MCF 10A (cell line): Measurements from ENCODE around the gene NCEH1. TPM values are rescaled to one million over a fixed set of nuclear protein-coding genes. Genes with fewer than 3 reads are reported as not detected.

Experiments
- BruUV-seq: library from RNA; stranded (reverse); fragments of 400-500 nt; replicated peaks from 2 replicates; lab custom pipeline; 2021; lab: Mats Ljungman, UMichigan
- CTCF ChIA-PET: fragments of 300-600 bp; sonication (Branson Sonifier 250); formaldehyde crosslinking; extraction: SDS; loops from one replicate; lab custom pipeline; 2021; ENCODE audit warnings: antibody characterized with exemption, inconsistent platforms; lab: Yijun Ruan, JAX
- POLR2A ChIA-PET: fragments of 300-600, 350-650 bp; sonication (Branson Sonifier 250); formaldehyde crosslinking; extraction: SDS; loops from one replicate; lab custom pipeline; 2020; ENCODE audit warnings: antibody characterized with exemption, inconsistent platforms; lab: Yijun Ruan, JAX
- DNase-seq: peaks from one replicate; pipeline ENCODE4 v3.0.0-alpha.2; 2018; ENCODE audit not compliant: unreplicated experiment
- H3K27ac Mint-ChIP-seq: one replicate; pipeline ENCODE4 v1.8.0; 2022; ENCODE audit warnings: mild to moderate bottlenecking, low read depth, mixed read lengths; ENCODE audit not compliant: unreplicated experiment
- H3K27me3 Mint-ChIP-seq: one replicate; pipeline ENCODE4 v1.8.0; 2022; ENCODE audit warnings: mixed read lengths; ENCODE audit not compliant: insufficient read depth, unreplicated experiment
- H3K36me3 Mint-ChIP-seq: one replicate; pipeline ENCODE4 v1.8.0; 2022; ENCODE audit warnings: mild to moderate bottlenecking, moderate library complexity, mixed read lengths; ENCODE audit not compliant: insufficient read depth, unreplicated experiment
- H3K4me1 Mint-ChIP-seq: one replicate; pipeline ENCODE4 v1.8.0; 2022; ENCODE audit warnings: mixed read lengths; ENCODE audit not compliant: insufficient read depth, unreplicated experiment
- H3K4me3 Mint-ChIP-seq: one replicate; pipeline ENCODE4 v1.8.0; 2022; ENCODE audit warnings: mild to moderate bottlenecking, moderate library complexity, mixed read lengths; ENCODE audit not compliant: unreplicated experiment
- H3K9me3 Mint-ChIP-seq: one replicate; pipeline ENCODE4 v1.8.0; 2022; ENCODE audit warnings: mixed read lengths; ENCODE audit not compliant: unreplicated experiment
- CTCF ChIP-seq: fragments of 200-600 bp; IDR thresholded peaks from one replicate; pipeline ENCODE4 v1.8.0; 2022; ENCODE audit warnings: antibody characterized with exemption, mild to moderate bottlenecking; ENCODE audit not compliant: unreplicated experiment
- intact Hi-C: fragments of 100-400 bp; cut with micrococcal nuclease; formaldehyde crosslinking; loops from 2 replicates; pipeline ENCODE4 v1.14.1; 2022
- total RNA-seq: library from RNA; stranded (reverse); gene quantifications from 2 replicates; pipeline ENCODE4 v1.2.3, GENCODE V29; 2022

The NCEH1 gene
- total RNA-seq, 1 experiment from 2014 or later = 28.8 TPM

- DNase-seq = no peak
- TF ChIP-seq CTCF = no peak
- Mint-ChIP-seq H3K4me1 (peaks cover 5% of the 10 kb centered on the region), H3K36me3 (peaks cover 7% of the 10 kb centered on the region), H3K27ac (no peak overlapping the region), H3K4me3 (no peak overlapping the region), H3K9me3 (no peaks in the 10 kb centered on the region), H3K27me3 (no peaks in the 10 kb centered on the region)
- BruUV-seq = no TSS peak
- intact Hi-C loops = no loop called here
- CTCF ChIA-PET = interaction anchor here (0.6 to 2.2 kb wide), 7 partner anchors 8 to 28 kb away, joined by 3 to 10 read pairs (median 4); partner anchors contain the start of gene NCEH1
- POLR2A ChIA-PET = interaction anchor here (1.4 to 2.3 kb wide), 2 partner anchors 9 to 16 kb away, joined by 4 to 10 read pairs; partner anchors contain the start of gene NCEH1
Observed at GRCh38 chr3:172700936-172701455, 9.9 kb downstream of the NCEH1 start.

- no peak for DNase-seq
- ChIA-PET POLR2A (interaction anchor here (1.4 to 2.3 kb wide), 2 partner anchors 10 to 15 kb away, joined by 4 to 10 read pairs; partner anchors contain the start of gene NCEH1), CTCF (interaction anchor here (0.6 to 2.2 kb wide), 7 partner anchors 9 to 34 kb away, joined by 3 to 9 read pairs (median 4); partner anchors contain the start of gene NCEH1)
- H3K36me3 Mint-ChIP-seq = peaks cover 7% of the 10 kb centered on the region
- H3K4me1 Mint-ChIP-seq = peaks cover 5% of the 10 kb centered on the region
- no peak overlapping the region for H3K27ac Mint-ChIP-seq
- no TSS peak for BruUV-seq
- no peaks in the 10 kb centered on the region for H3K27me3 Mint-ChIP-seq
- intact Hi-C loops = no loop called here
- H3K9me3 Mint-ChIP-seq = no peaks in the 10 kb centered on the region
- no peak overlapping the region for H3K4me3 Mint-ChIP-seq
- no peak for TF ChIP-seq CTCF
Observed at GRCh38 chr3:172700256-172700655, 10.6 kb downstream of the NCEH1 start.

- Mint-ChIP-seq H3K4me3 (no peak overlapping the region), H3K36me3 (peaks cover 7% of the 10 kb centered on the region), H3K4me1 (peaks cover 5% of the 10 kb centered on the region), H3K9me3 (no peaks in the 10 kb centered on the region), H3K27ac (no peak overlapping the region), H3K27me3 (no peaks in the 10 kb centered on the region)
- ChIA-PET POLR2A (interaction anchor here (0.7 to 2.3 kb wide), 2 partner anchors 10 to 11 kb away, joined by 3 to 10 read pairs; partner anchors contain the start of gene NCEH1), CTCF (interaction anchor here (1.5 kb wide), 1 partner anchor 12 kb away, joined by 4 read pairs; the partner anchor contains the start of gene NCEH1)
- intact Hi-C loops = no loop called here
- BruUV-seq = no TSS peak
- TF ChIP-seq CTCF = no peak
- no peak for DNase-seq
Observed at GRCh38 chr3:172699031-172699430, 11.8 kb downstream of the NCEH1 start.

GRCh38 chr3:172698631-172699030, 12.2 kb downstream of the NCEH1 start:
- Mint-ChIP-seq H3K9me3 (no peaks in the 10 kb centered on the region), H3K27ac (no peak overlapping the region), H3K4me1 (peaks cover 5% of the 10 kb centered on the region), H3K4me3 (no peak overlapping the region), H3K27me3 (no peaks in the 10 kb centered on the region), H3K36me3 (peaks cover 7% of the 10 kb centered on the region)
- CTCF ChIA-PET = no interaction called here
- POLR2A ChIA-PET = interaction anchor here (0.7 to 0.8 kb wide), 2 partner anchors 10 to 52 kb away, joined by 3 to 5 read pairs; partner anchors contain the start of gene ECT2
- TF ChIP-seq CTCF = no peak
- no peak for DNase-seq
- intact Hi-C loops = no loop called here
- BruUV-seq = no TSS peak
